Thyroid gland (tissue), 4 donors: Measurements from ENCODE around the gene PLAAT3. TPM values are rescaled to one million over a fixed set of nuclear protein-coding genes. Genes with fewer than 3 reads are reported as not detected.
A peak's percentile ranks its signal among the peaks of the same experiment; 100 is the strongest.
"Not testable (repeated sequence)": the region's sequence is repeated elsewhere in the genome, so short reads cannot be mapped to it uniquely, and the experiment has no call there.

Experiments
- DNase-seq, 2 donors: peaks; one replicate each; pipeline ENCODE4 v3.0.0-alpha.2; 2019
- H3K27ac ChIP-seq, 3 donors: fragments of 200-600 bp; sonication (generic); 1 replicate in 2 of 3; 2 replicates in 1 of 3; pipeline ENCODE4 v1.5.1; 2016 to 2019; ENCODE audit warnings: mild to moderate bottlenecking in 1 of 3, moderate library complexity in 1 of 3
- H3K27me3 ChIP-seq: fragments of 200-600 bp; sonication (generic); one replicate; pipeline ENCODE4 v1.5.1; 2019
- H3K36me3 ChIP-seq, 2 donors: fragments of 200-600 bp; sonication (generic); one replicate each; pipeline ENCODE4 v1.5.1; 2016 to 2019
- H3K4me1 ChIP-seq, 2 donors: fragments of 200-600 bp; sonication (generic); one replicate each; pipeline ENCODE4 v1.5.1; 2017 to 2019
- H3K4me3 ChIP-seq, 3 donors: fragments of 200-600 bp; sonication (generic); replicated peaks in 1 of 3; 1 replicate in 2 of 3; 2 replicates in 1 of 3; pipeline ENCODE4 v1.5.1; 2016; ENCODE audit warnings: mild to moderate bottlenecking in 1 of 3
- H3K9me3 ChIP-seq: fragments of 200-600 bp; sonication (generic); one replicate; pipeline ENCODE4 v1.5.1; 2017
- CTCF ChIP-seq, 6 experiments: fragments of 200-600 bp in 3 of 6; fragments of 450-650 bp in 3 of 6; sonication (generic) in 3 of 6; IDR thresholded peaks; one replicate each; pipeline ENCODE4 v1.5.1; 2016 to 2019; ENCODE audit warnings: antibody characterized with exemption in 6 of 6, mild to moderate bottlenecking in 2 of 6, inconsistent platforms in 1 of 6, moderate library complexity in 1 of 6
- POLR2A ChIP-seq, 2 donors: fragments of 450-650 bp; IDR thresholded peaks; one replicate each; pipeline ENCODE4 v1.6.1; 2017; ENCODE audit warnings: antibody characterized with exemption in 2 of 2, mild to moderate bottlenecking in 2 of 2, moderate library complexity in 1 of 2
- WGBS, 2 donors: methylation state at CpG; one replicate each; pipeline ENCODE4 v1.1.5; 2017; 5-methylcytosine and 5-hydroxymethylcytosine counted together
- intact Hi-C: fragments of 100-400 bp; cut with DNase I; formaldehyde crosslinking; loops from one replicate; pipeline ENCODE4 v1.15.1; 2023
- total RNA-seq, 4 donors: library from RNA; depleted of rRNA; stranded (reverse); fragments of >200 nt; gene quantifications; one replicate each; pipeline ENCODE4 v1.2.3, GENCODE V29; 2016

PLAAT3 gene
- total RNA-seq, 4 donors from 2014 or later = 42.8 to 96.0 (median 74.6) TPM

- H3K27me3 ChIP-seq = no peaks in the 10 kb centered on the region
- H3K27ac ChIP-seq = no peak overlapping the region
- no peaks in the 10 kb centered on the region for H3K36me3 ChIP-seq
- H3K9me3 ChIP-seq = no peaks in the 10 kb centered on the region
- TF ChIP-seq POLR2A (IDR thresholded peaks at IDR 0.05) = no peak
- TF ChIP-seq CTCF (IDR thresholded peaks at IDR 0.05) = no peak
- intact Hi-C loops = no loop called here
- H3K4me1 ChIP-seq = peaks cover 0 to 3% of the 10 kb centered on the region in 2 donors
- DNase-seq = no peak
- WGBS, 2 donors = 64 to 72% methylated on average over 4 of the region's 4 CpGs
- H3K4me3 ChIP-seq = no peak overlapping the region
Measured at GRCh38 chr11:63548178-63548577, 66.1 kb downstream of the PLAAT3 start.

- Histone ChIP-seq H3K9me3 (no peaks in the 10 kb centered on the region), H3K27me3 (no peaks in the 10 kb centered on the region), H3K4me3 (no peak overlapping the region), H3K36me3 (no peaks in the 10 kb centered on the region), H3K27ac (no peak overlapping the region), H3K4me1 (peaks cover 0 to 3% of the 10 kb centered on the region in 2 donors)
- intact Hi-C loops = no loop called here
- no peak for DNase-seq
- 91 to 94% methylated on average over 1 of the region's 1 CpG for WGBS, 2 donors
- TF ChIP-seq POLR2A (IDR thresholded peaks at IDR 0.05) = no peak
- TF ChIP-seq CTCF (IDR thresholded peaks at IDR 0.05) = no peak
Measured at GRCh38 chr11:63547061-63547460, 67.2 kb downstream of the PLAAT3 start.

GRCh38 chr11:63543711-63544110, 70.5 kb downstream of the PLAAT3 start:
- 89% methylated on average over 2 of the region's 2 CpGs for WGBS, 2 donors

GRCh38 chr11:63542506-63542905, 71.7 kb downstream of the PLAAT3 start:
- H3K36me3 ChIP-seq, H3K27me3 ChIP-seq, intact Hi-C loops, DNase-seq, H3K9me3 ChIP-seq, H3K27ac ChIP-seq, H3K4me3 ChIP-seq: not testable (repeated sequence)
- WGBS, 2 donors = 79 to 80% methylated on average over 2 of the region's 2 CpGs
- peaks cover 9 to 16% of the 10 kb centered on the region in 2 donors for H3K4me1 ChIP-seq

More at GRCh38 chr11:63543711-63544110, 70.5 kb downstream of the PLAAT3 start:
- no peak for DNase-seq
- intact Hi-C loops = no loop called here
- Histone ChIP-seq H3K27ac (no peak overlapping the region), H3K27me3 (no peaks in the 10 kb centered on the region), H3K36me3 (no peaks in the 10 kb centered on the region), H3K4me1 (peaks cover 3 to 4% of the 10 kb centered on the region in 2 donors), H3K4me3 (no peak overlapping the region), H3K9me3 (no peaks in the 10 kb centered on the region)
- TF ChIP-seq POLR2A (IDR thresholded peaks at IDR 0.05) = no peak
- TF ChIP-seq CTCF (IDR thresholded peaks at IDR 0.05) = no peak

GRCh38 chr11:63537293-63538101, 76.7 kb downstream of the PLAAT3 start:
- no peaks in the 10 kb centered on the region for H3K36me3 ChIP-seq
- H3K27ac ChIP-seq = peak overlapping the region; percentile 87 to 96 (median 93)
- intact Hi-C loops = no loop called here
- TF ChIP-seq POLR2A (IDR thresholded peaks at IDR 0.05) (peak in 1 of 2 donors; percentile 46), CTCF (IDR thresholded peaks at IDR 0.05) (no peak)
- H3K4me3 ChIP-seq = peak overlapping the region in 2 of 3 donors; percentile 9 to 22
- WGBS, 2 donors = 15 to 17% methylated on average over 8 of the region's 8 CpGs
- H3K4me1 ChIP-seq = peaks cover 20 to 34% of the 10 kb centered on the region in 2 donors
- H3K9me3 ChIP-seq = no peaks in the 10 kb centered on the region
- DNase-seq = peak; percentile 92 to 95
- H3K27me3 ChIP-seq = no peaks in the 10 kb centered on the region
